ENCODE results near the gene ACTG2. TPM values are rescaled to one million over a fixed set of nuclear protein-coding genes. Genes with fewer than 3 reads are reported as not detected.

The ACTG2 gene
- total RNA-seq, 1 experiment from 2014 or later: 1.5 TPM

- no peak overlapping the region for H2BK15ac ChIP-seq (ENCODE audit: low read depth, low read length)
- H3K27me3 ChIP-seq (ENCODE audit: insufficient read depth, low read length): no peaks in the 10 kb centered on the region
- H3K27me3 Mint-ChIP-seq (ENCODE audit: low read depth): 0 out of 2 replicates have a peak, but pooled peaks cover 1% of the 10 kb centered on the region
- WGBS (ENCODE audit: extremely low coverage, insufficient read length, low lambda C conversion rate): no CpG with 5 or more reads among the region's 2 CpGs
- no peak overlapping the region for H2AK5ac ChIP-seq (ENCODE audit: insufficient read length, low read length)
- no peak overlapping the region for H2BK5ac ChIP-seq (ENCODE audit: insufficient read length, low read length)
- H3K27ac ChIP-seq (ENCODE audit: insufficient read length, low read depth, low read length): no peak overlapping the region
- no peak overlapping the region for H2AFZ ChIP-seq (ENCODE audit: low read length)
- peaks cover 3 to 4% of the 10 kb centered on the region in 2 experiments for H3K4me1 Mint-ChIP-seq
- no peaks in the 10 kb centered on the region for H3K23me2 ChIP-seq (ENCODE audit: insufficient read length, low read depth, low read length, poor library complexity, severe bottlenecking)
- no peak overlapping the region for H3K27ac Mint-ChIP-seq
- no peak for TF ChIP-seq CTCF (conservative IDR thresholded peaks at IDR 0.05)
- H2BK20ac ChIP-seq (ENCODE audit: low read depth, low read length, poor library complexity, severe bottlenecking): no peak overlapping the region
- no peak overlapping the region for H4K8ac ChIP-seq (replicated peaks; ENCODE audit: insufficient read length, low read depth, low read length)
- no peak overlapping the region for H3K9ac ChIP-seq (ENCODE audit: extremely low read depth, insufficient read length, low read length)
- no peaks in the 10 kb centered on the region for H3K79me1 ChIP-seq (ENCODE audit: insufficient read depth, low read depth, low read length, poor library complexity, severe bottlenecking)
- H4K20me1 ChIP-seq (ENCODE audit: control insufficient read depth, insufficient read depth, insufficient read length): no peaks in the 10 kb centered on the region
- H3K4me2 ChIP-seq (ENCODE audit: insufficient read depth, insufficient read length, low read length): no peak overlapping the region
- no peak overlapping the region for H3K18ac ChIP-seq (ENCODE audit: insufficient read length, low read depth, low read length)
- no peak overlapping the region for H4K5ac ChIP-seq (ENCODE audit: insufficient read length, low read depth, low read length)
- no peak overlapping the region for H3K56ac ChIP-seq (ENCODE audit: insufficient read length, low read depth, low read length)
- no peaks in the 10 kb centered on the region for H3K9me3 ChIP-seq (ENCODE audit: control insufficient read depth, low read depth, low read length)
- H3K9me3 Mint-ChIP-seq: no peaks in the 10 kb centered on the region
- H3K36me3 Mint-ChIP-seq (ENCODE audit: insufficient read depth in 1 of 3, low read depth in 3 of 3): no peaks in the 10 kb centered on the region
- no peak overlapping the region for H3T11ph ChIP-seq (ENCODE audit: low read length)
- H4K91ac ChIP-seq (ENCODE audit: insufficient read length, low read depth, low read length): no peak overlapping the region
- H3K4me3 Mint-ChIP-seq: no peak overlapping the region
- H3K4ac ChIP-seq (ENCODE audit: low read depth, low read length): no peak overlapping the region
- H3K23ac ChIP-seq (ENCODE audit: insufficient read length, low read depth, low read length): no peak overlapping the region
- H2BK12ac ChIP-seq (ENCODE audit: insufficient read length, low read depth, low read length): no peak overlapping the region
- no peak overlapping the region for H2BK120ac ChIP-seq (ENCODE audit: low read depth, low read length, poor library complexity, severe bottlenecking)
- DNase-seq: no peak
- no peaks in the 10 kb centered on the region for H3K79me2 ChIP-seq (ENCODE audit: insufficient read depth, low read length)
- H3K4me1 ChIP-seq (ENCODE audit: insufficient read depth, low read length): no peaks in the 10 kb centered on the region
- H3K14ac ChIP-seq (ENCODE audit: insufficient read depth, low read length): no peak overlapping the region
Measured at GRCh38 chr2:73885406-73885805, 7.4 kb upstream of the ACTG2 start.

Measured in H9 (cell line).